HG03280 (cell line): ENCODE results near the gene TRIM29.
"Not testable (repeated sequence)": the region's sequence is repeated elsewhere in the genome, so short reads cannot be mapped to it uniquely, and the experiment has no call there.

Experiments used
- ATAC-seq: cut with Tn5 transposase; IDR thresholded peaks from one replicate; pipeline ENCODE4 v1.9.1; 2021; ENCODE audit warnings: mild to moderate bottlenecking, moderate library complexity; ENCODE audit not compliant: unreplicated experiment

The TRIM29 gene

GRCh38 chr11:120137611-120138521 is at the start of gene TRIM29:
TSS of gene TRIM29 (minus strand) at chr11:120138113. CDS start at chr11:120138031, 82 bp downstream.
- ATAC-seq: no peak

GRCh38 chr11:120186774-120187591 is 49.1 kb upstream of the TRIM29 start:
- no peak for ATAC-seq

- ATAC-seq: no peak
These were observed 48.5 kb upstream of the TRIM29 start for GRCh38 chr11:120186456-120186773.

- no peak for ATAC-seq
These were observed 48.0 kb upstream of the TRIM29 start for GRCh38 chr11:120185706-120186455.

- no peak for ATAC-seq
These were observed 47.2 kb upstream of the TRIM29 start for GRCh38 chr11:120184946-120185705.

- no peak for ATAC-seq
These were observed 46.5 kb upstream of the TRIM29 start for GRCh38 chr11:120184371-120184945.

GRCh38 chr11:120183701-120184141 is 45.8 kb upstream of the TRIM29 start:
- ATAC-seq: no peak

GRCh38 chr11:120182790-120183491 is 45.0 kb upstream of the TRIM29 start:
- ATAC-seq: no peak

- ATAC-seq: no peak
These were observed 44.5 kb upstream of the TRIM29 start for GRCh38 chr11:120182372-120182771.

GRCh38 chr11:120181376-120181975 is 43.6 kb upstream of the TRIM29 start:
- no peak for ATAC-seq

- ATAC-seq: no peak
These were observed 42.8 kb upstream of the TRIM29 start for GRCh38 chr11:120180551-120181232.

GRCh38 chr11:120180063-120180462 is 42.1 kb upstream of the TRIM29 start:
- not testable (repeated sequence) for ATAC-seq

- ATAC-seq: no peak
These were observed 41.3 kb upstream of the TRIM29 start for GRCh38 chr11:120179057-120179672.

GRCh38 chr11:120178561-120179056 is 40.7 kb upstream of the TRIM29 start:
- no peak for ATAC-seq

GRCh38 chr11:120174866-120175265 is 37.0 kb upstream of the TRIM29 start:
- ATAC-seq: no peak

GRCh38 chr11:120173807-120174206 is 35.9 kb upstream of the TRIM29 start:
- ATAC-seq: no peak

GRCh38 chr11:120173019-120173705 is 35.2 kb upstream of the TRIM29 start:
- ATAC-seq: no peak
